Neuron (in vitro differentiated cells): ENCODE data around the gene PSMC3IP.
"Not testable (repeated sequence)": the region's sequence is repeated elsewhere in the genome, so short reads cannot be mapped to it uniquely, and the experiment has no call there.

ENCODE experiments used
- H2AFZ ChIP-seq: one replicate; pipeline ENCODE4 v1.6.1; 2013; ENCODE audit warnings: low read depth, mild to moderate bottlenecking, inconsistent platforms, low read length, moderate library complexity
- H3K27me3 ChIP-seq: one replicate; pipeline ENCODE4 v1.6.1; 2013; ENCODE audit warnings: low read length; ENCODE audit not compliant: insufficient read depth
- H3K36me3 ChIP-seq: one replicate; pipeline ENCODE4 v1.6.1; 2013; ENCODE audit warnings: low read length; ENCODE audit not compliant: insufficient read depth
- H3K4me1 ChIP-seq: one replicate; pipeline ENCODE4 v1.6.1; 2013; ENCODE audit warnings: low read length; ENCODE audit not compliant: insufficient read depth
- H3K4me3 ChIP-seq: 2 replicates; pipeline ENCODE4 v1.5.1; 2013; ENCODE audit warnings: mild to moderate bottlenecking, low read length, moderate library complexity
- H3K9me3 ChIP-seq: one replicate; pipeline ENCODE4 v1.6.1; 2013; ENCODE audit warnings: low read length

PSMC3IP gene

GRCh38 chr17:42563543-42563942 is 14.0 kb downstream of the PSMC3IP start:
- Histone ChIP-seq H3K4me1 (peaks cover 26% of the 10 kb centered on the region), H3K4me3 (no peak overlapping the region), H2AFZ (no peak overlapping the region), H3K9me3 (no peaks in the 10 kb centered on the region), H3K36me3 (peaks cover 21% of the 10 kb centered on the region), H3K27me3 (no peaks in the 10 kb centered on the region)

- H3K36me3 ChIP-seq = peaks cover 19% of the 10 kb centered on the region
- no peaks in the 10 kb centered on the region for H3K27me3 ChIP-seq
- peak overlapping the region; percentile 78 for H3K4me3 ChIP-seq
- H2AFZ ChIP-seq = no peak overlapping the region
- H3K9me3 ChIP-seq = no peaks in the 10 kb centered on the region
- H3K4me1 ChIP-seq = peaks cover 26% of the 10 kb centered on the region
Observed at GRCh38 chr17:42563143-42563509, 14.4 kb downstream of the PSMC3IP start.

- Histone ChIP-seq H2AFZ (no peak overlapping the region), H3K27me3 (no peaks in the 10 kb centered on the region), H3K36me3 (peaks cover 19% of the 10 kb centered on the region), H3K4me1 (peaks cover 22% of the 10 kb centered on the region), H3K9me3 (no peaks in the 10 kb centered on the region), H3K4me3 (peak overlapping the region; percentile 78)
Observed at GRCh38 chr17:42562388-42563142, 15.0 kb downstream of the PSMC3IP start.

GRCh38 chr17:42561897-42562387 is 15.6 kb downstream of the PSMC3IP start, which contains the start of gene COASY:
Gene COASY, plus strand, starts transcription at chr17:42562148. Its CDS starts 475 bp downstream, at chr17:42562623.
- Histone ChIP-seq H3K4me3 (peak within 1 kb of the TSS; percentile 78), H3K27me3 (no peaks in the 10 kb centered on the region), H3K36me3 (peaks cover 19% of the 10 kb centered on the region), H2AFZ (no peak within 1 kb of the TSS), H3K4me1 (peaks cover 19% of the 10 kb centered on the region), H3K9me3 (no peaks in the 10 kb centered on the region)

- Histone ChIP-seq H3K4me1 (peaks cover 12% of the 10 kb centered on the region), H3K9me3 (no peaks in the 10 kb centered on the region), H3K27me3 (no peaks in the 10 kb centered on the region), H3K36me3 (peaks cover 9% of the 10 kb centered on the region), H2AFZ (no peak overlapping the region), H3K4me3 (no peak overlapping the region)
Observed at GRCh38 chr17:42560246-42560645, 17.3 kb downstream of the PSMC3IP start.

- no peaks in the 10 kb centered on the region for H3K27me3 ChIP-seq
Observed at GRCh38 chr17:42559075-42559474, 18.5 kb downstream of the PSMC3IP start.

GRCh38 chr17:42555961-42556617 is 21.4 kb downstream of the PSMC3IP start:
- not testable (repeated sequence) for H3K4me3 ChIP-seq, H2AFZ ChIP-seq, H3K4me1 ChIP-seq, H3K9me3 ChIP-seq, H3K36me3 ChIP-seq, H3K27me3 ChIP-seq

More at GRCh38 chr17:42559075-42559474, 18.5 kb downstream of the PSMC3IP start:
- Histone ChIP-seq H3K9me3 (no peaks in the 10 kb centered on the region), H3K4me3 (no peak overlapping the region), H2AFZ (no peak overlapping the region), H3K36me3 (no peaks in the 10 kb centered on the region), H3K4me1 (peaks cover 13% of the 10 kb centered on the region)

- H2AFZ ChIP-seq = peak overlapping the region; percentile 52
Observed at GRCh38 chr17:42555122-42555622, 22.4 kb downstream of the PSMC3IP start.

GRCh38 chr17:42554250-42555121 is 23.0 kb downstream of the PSMC3IP start:
- H3K27me3 ChIP-seq = no peaks in the 10 kb centered on the region
- H3K36me3 ChIP-seq = peaks cover 7% of the 10 kb centered on the region
- H2AFZ ChIP-seq = peak overlapping the region; percentile 52
- H3K4me3 ChIP-seq = peak overlapping the region; percentile 64
- H3K4me1 ChIP-seq = peaks cover 6% of the 10 kb centered on the region
- no peaks in the 10 kb centered on the region for H3K9me3 ChIP-seq

More at GRCh38 chr17:42555122-42555622, 22.4 kb downstream of the PSMC3IP start:
- Histone ChIP-seq H3K36me3 (peaks cover 7% of the 10 kb centered on the region), H3K4me3 (peak overlapping the region; percentile 64), H3K27me3 (no peaks in the 10 kb centered on the region), H3K4me1 (peaks cover 6% of the 10 kb centered on the region), H3K9me3 (no peaks in the 10 kb centered on the region)

GRCh38 chr17:42553866-42554249 is 23.7 kb downstream of the PSMC3IP start:
- Histone ChIP-seq H3K9me3 (no peaks in the 10 kb centered on the region), H3K4me3 (peak overlapping the region; percentile 64), H3K27me3 (no peaks in the 10 kb centered on the region), H3K4me1 (peaks cover 6% of the 10 kb centered on the region), H3K36me3 (peaks cover 7% of the 10 kb centered on the region), H2AFZ (no peak overlapping the region)

- Histone ChIP-seq H3K27me3 (no peaks in the 10 kb centered on the region), H2AFZ (no peak overlapping the region), H3K4me1 (peaks cover 6% of the 10 kb centered on the region), H3K9me3 (no peaks in the 10 kb centered on the region), H3K36me3 (peaks cover 7% of the 10 kb centered on the region), H3K4me3 (no peak overlapping the region)
Observed at GRCh38 chr17:42553161-42553818, 24.2 kb downstream of the PSMC3IP start.

GRCh38 chr17:42552736-42553135 is 24.8 kb downstream of the PSMC3IP start, which contains the start of gene HSD17B1:
Gene HSD17B1, plus strand, starts transcription at chr17:42552923. Its CDS starts 11 bp downstream, at chr17:42552934.
- H3K27me3 ChIP-seq, H3K9me3 ChIP-seq, H2AFZ ChIP-seq, H3K4me1 ChIP-seq, H3K36me3 ChIP-seq: not testable (repeated sequence)
- H3K4me3 ChIP-seq = peak within 1 kb of the TSS; percentile 64
